ENCODE measurements around the gene TIMP2. TPM values are rescaled to one million over a fixed set of nuclear protein-coding genes. Genes with fewer than 3 reads are reported as not detected.

TIMP2 gene
- total and polyA plus RNA-seq, 2 experiments from 2014 or later = 10.6 to 22.5 TPM

GRCh38 chr17:78882540-78883088 lies 42.6 kb downstream of the TIMP2 start:
- peak overlapping the region; percentile 76; the same call in 1 of the 2 replicates for H3K4me2 ChIP-seq
- H3K9me2 ChIP-seq (ENCODE audit: insufficient read depth) = no peaks in the 10 kb centered on the region
- H3F3A ChIP-seq (replicated peaks; ENCODE audit: low read depth) = 0 out of 2 replicates have a peak, but pooled peaks cover 2% of the 10 kb centered on the region
- H3K4me1 ChIP-seq (ENCODE audit: insufficient read depth) = peaks cover 14% of the 10 kb centered on the region
- peaks cover 10% of the 10 kb centered on the region for H3K27me3 Mint-ChIP-seq (ENCODE audit: insufficient read depth, low read depth, poor library complexity)
- no peak overlapping the region for H3K4me3 Mint-ChIP-seq
- H3K79me2 ChIP-seq (replicated peaks; ENCODE audit: insufficient read depth) = peaks cover 15% of the 10 kb centered on the region
- H3K27ac ChIP-seq (ENCODE audit: low read depth) = no peak overlapping the region; the same call in 1 of the 2 replicates
- H2AFZ ChIP-seq = no peak overlapping the region
- TF ChIP-seq CTCF (conservative IDR thresholded peaks at IDR 0.05; ENCODE audit: low read depth in 2 of 2) (no peak), CREB1 (CRISPR knock-in tag; IDR thresholded peaks at IDR 0.05; ENCODE audit: low read depth) (no peak), POLR2AphosphoS5 (IDR thresholded peaks at IDR 0.05; ENCODE audit: low read depth) (no peak), ETS1 (IDR thresholded peaks at IDR 0.05) (no peak), EZH2phosphoT487 (IDR thresholded peaks at IDR 0.05; ENCODE audit: unreplicated experiment) (no peak), ZNF462 (CRISPR knock-in tag; IDR thresholded peaks at IDR 0.05) (no peak), ZNF114 (CRISPR knock-in tag; IDR thresholded peaks at IDR 0.05) (no peak), EZH2 (IDR thresholded peaks at IDR 0.05; ENCODE audit: low read depth, unreplicated experiment) (no peak), JUNB (IDR thresholded peaks at IDR 0.05; ENCODE audit: unreplicated experiment) (no peak), REST (IDR thresholded peaks at IDR 0.05; ENCODE audit: unreplicated experiment) (no peak), STAT1 (IDR thresholded peaks at IDR 0.05; ENCODE audit: unreplicated experiment) (no peak), ZNF331 (CRISPR knock-in tag; IDR thresholded peaks at IDR 0.05; ENCODE audit: low read depth) (no peak), NANOG (IDR thresholded peaks at IDR 0.05; ENCODE audit: borderline replicate concordance) (no peak)
- H3K36me3 ChIP-seq (ENCODE audit: insufficient read depth) = no peaks in the 10 kb centered on the region
- H3K4me3 ChIP-seq = no peak overlapping the region
- no peak for DNase-seq (ENCODE audit: low spot score)
- H3K27ac Mint-ChIP-seq = peak overlapping the region; percentile 78; the same call in 1 of the 2 replicates
- ATAC-seq = no peak
- peaks cover 43% of the 10 kb centered on the region for H3K4me1 Mint-ChIP-seq
- no peaks in the 10 kb centered on the region for H3K36me3 Mint-ChIP-seq (ENCODE audit: low read depth)
- no peaks in the 10 kb centered on the region for H3K9me3 Mint-ChIP-seq
- H3K27me3 ChIP-seq (ENCODE audit: insufficient read depth) = no peaks in the 10 kb centered on the region
- no peaks in the 10 kb centered on the region; the same call in 1 of the 2 replicates for H4K20me1 ChIP-seq (replicated peaks; ENCODE audit: insufficient read depth)

Data from GM23338 (cell line).